NOMO-1 (cell line): Measurements from ENCODE around the gene TTC38.
"Not testable (repeated sequence)": the region's sequence is repeated elsewhere in the genome, so short reads cannot be mapped to it uniquely, and the experiment has no call there.

Experiments
- DNase-seq, 2 experiments: peaks; one replicate each; lab custom pipeline; 2025; ENCODE audit not compliant: unreplicated experiment in 2 of 2; lab: John Stamatoyannopoulos, UW

Gene TTC38

DNA sequence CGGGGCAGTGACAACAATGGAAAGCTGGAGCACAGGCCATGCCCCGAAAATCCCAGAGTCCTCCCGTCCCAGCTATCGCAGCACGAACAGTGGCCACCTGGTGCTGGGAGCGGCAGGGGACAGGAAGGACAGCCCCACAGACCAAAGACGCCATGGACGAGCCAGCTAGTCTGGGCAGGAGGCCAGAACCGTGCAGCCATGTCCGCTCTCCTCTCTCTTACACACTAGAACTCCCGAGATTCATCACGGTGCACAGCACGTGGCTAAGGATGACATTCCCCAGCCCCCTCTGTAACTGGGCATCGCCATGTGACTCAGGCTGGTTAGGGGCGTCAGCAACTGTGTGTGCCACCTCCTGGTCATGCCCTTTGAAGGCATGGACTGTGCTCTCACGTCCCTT is 22.3 kb upstream of the TTC38 start:
- no peak for DNase-seq

DNA sequence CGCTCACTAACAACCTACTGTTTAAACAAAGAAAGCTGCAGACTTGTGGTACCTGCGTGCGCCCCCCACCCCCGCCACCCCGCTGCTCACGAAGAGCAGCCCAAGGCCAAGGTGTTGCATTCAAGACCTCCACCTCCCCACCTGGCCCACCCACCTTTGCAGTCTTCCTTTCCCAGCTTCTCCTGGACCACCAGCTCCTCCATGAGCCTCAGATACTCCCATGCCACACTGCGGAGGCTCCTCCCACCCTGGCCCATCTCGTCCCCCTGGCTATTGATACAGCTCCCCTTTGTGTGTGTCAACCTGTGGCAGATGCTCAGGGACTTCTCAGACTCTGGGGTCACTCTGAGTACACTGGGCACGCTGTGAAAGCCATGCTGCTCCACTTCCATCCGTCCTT is 21.6 kb upstream of the TTC38 start:
- DNase-seq: no peak

DNA sequence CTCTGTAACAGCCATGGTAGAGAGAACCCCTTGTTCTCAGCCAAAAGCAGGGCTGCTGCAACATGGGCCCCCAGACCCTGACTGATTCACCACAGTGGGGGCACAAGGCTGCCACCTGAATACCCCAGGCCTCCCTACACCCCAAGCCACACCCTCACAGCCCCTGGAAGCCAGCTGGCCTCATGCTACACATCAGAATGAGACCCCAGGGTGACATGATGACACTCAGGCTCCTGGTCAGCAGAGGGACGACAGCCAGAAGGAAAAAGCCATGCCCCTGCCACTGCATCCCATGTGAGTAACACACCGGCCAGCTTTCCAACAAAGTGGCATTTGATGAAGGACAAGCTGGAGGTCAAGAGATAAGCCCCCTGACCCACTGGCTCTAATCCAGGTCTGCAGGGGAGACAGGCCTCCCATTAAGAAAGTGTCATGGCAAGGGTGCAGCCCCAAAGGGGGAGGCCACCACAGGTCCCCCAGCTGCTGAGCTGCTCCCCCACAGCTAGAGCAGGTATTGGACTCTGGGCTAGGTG is 20.3 kb upstream of the TTC38 start:
- no peak for DNase-seq

DNA sequence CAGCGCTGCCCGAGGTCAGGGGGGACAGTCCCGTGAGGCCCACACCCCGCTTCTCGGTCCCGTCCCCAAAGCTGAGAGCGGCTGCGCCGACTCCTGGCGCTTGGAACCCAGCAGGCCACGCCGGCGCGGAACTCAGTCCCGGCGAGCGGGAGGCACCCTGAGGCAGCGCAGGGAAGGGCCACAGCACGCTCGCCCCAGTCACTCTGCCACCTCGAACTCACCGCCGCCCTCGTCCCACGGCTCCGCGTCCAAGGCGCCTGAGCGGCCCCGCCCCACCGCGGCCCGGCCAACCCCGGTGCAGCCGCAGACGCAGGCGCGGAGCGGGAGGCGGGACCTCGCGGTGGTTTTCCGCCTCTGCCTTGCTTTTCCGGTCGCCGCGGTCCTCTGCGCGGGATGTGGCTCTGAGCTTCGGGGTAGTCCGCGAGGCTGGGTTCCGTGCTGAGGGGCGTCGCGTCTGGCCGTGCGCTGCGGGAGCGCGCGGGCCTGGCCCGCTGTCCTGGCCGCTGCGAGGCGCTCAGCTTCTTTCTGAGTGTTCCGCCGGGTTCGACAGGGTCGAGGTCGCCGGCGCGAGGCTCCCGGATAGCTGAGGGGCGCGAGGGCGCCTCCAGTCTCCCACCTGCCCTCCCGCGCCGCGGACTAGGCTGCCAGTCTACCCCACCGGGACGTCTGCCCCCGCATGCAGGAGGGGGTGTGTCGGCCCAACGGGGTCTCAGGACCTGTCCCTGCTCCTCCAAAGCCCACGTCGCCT is 17.6 kb upstream of the TTC38 start, which contains the start of gene CDPF1:
CDPF1 (minus strand) TSS at position 259 of the 748 bp plus-strand sequence. CDS start 2,009 bp downstream, outside the sequence.
- DNase-seq: peak; percentile 88 to 94

DNA sequence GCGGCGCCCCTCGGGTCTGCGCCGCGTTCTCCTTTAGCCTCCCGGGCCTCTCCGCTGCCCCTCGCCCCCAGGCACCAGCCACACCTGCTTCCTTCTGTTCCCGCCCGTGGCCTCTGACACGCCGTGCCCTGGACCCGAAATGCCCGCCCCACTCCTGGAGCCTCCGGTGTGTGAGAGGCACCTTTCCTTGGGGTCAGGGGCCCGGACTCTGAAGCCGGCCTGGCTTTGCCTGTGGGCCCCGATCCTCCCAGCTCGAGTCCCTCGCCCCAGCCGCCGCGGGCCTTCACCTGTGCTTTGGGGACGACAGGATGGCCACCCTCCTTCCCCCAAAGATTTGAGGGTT is 17.1 kb upstream of the TTC38 start:
- DNase-seq: no peak

DNA sequence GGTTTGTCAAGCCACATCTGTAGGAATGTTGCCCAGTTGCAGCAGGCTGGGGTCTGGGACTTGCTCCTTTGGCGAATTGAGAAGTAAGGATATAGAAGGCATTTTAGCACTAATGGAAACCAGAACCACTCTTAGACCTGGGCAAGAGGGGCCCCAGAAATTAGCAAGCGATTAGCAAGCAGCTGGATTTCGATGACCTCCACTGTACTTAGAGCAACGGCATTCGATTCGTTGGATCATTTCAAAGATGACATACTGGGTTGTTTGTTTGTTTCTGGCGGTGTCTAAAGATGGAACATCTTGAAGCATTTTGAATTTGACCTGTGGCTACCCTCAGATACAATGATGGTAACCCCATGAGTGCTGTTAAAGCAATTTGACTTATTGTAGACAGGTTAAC is 16.5 kb upstream of the TTC38 start:
- DNase-seq: no peak

DNA sequence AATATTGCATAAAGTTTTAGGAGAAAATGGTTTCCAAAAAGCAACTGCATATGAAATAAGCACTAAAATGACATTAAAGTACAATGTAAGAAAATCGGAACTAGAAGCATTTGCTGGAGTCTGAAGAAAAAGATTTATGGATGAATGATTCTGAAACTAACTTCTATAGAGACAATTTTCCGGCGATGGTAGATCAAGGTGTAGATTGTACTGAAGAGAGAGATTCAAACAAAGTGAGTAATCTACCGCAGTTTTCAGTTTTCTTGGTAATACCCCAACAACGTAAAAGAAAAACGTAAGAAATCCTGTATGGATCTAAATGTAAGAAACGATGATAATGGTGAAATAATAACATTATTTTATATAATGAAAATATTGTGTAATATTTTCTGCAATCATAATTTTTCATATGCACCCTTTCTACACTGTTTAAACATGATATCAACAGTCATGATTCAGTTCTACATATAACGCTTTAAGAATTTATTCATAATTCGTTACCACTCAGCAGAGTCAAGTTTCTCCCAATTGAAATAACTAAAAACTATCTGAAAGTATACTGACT is 15.9 kb upstream of the TTC38 start:
- no peak for DNase-seq

DNA sequence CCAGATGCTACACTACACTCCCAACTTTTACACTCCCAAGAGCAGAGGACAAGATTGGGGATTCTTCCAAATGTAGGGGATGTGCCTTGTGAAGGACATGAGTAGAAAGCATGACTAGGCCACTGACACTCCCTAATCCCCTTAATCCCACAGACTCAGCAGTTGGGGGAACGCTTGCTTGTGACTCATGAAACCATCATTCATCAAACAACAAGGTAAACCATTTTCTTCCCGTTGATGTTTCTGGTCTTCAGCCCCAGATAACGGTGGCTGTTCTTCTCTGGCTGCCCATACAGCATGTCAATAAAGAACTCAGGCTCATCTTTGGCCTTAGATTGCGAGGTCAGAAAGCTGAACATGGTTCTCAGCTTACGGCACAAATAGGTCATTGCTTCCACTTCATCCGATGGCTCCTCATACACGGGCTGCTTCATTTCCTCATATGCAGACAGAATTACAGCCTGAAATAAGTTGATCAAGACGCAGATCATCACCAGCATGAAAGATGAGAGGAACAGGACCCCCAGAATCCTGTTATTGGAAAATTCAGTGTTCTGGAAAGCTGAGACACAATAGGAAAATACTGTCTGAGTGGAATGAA is 11.3 kb upstream of the TTC38 start:
- no peak for DNase-seq

DNA sequence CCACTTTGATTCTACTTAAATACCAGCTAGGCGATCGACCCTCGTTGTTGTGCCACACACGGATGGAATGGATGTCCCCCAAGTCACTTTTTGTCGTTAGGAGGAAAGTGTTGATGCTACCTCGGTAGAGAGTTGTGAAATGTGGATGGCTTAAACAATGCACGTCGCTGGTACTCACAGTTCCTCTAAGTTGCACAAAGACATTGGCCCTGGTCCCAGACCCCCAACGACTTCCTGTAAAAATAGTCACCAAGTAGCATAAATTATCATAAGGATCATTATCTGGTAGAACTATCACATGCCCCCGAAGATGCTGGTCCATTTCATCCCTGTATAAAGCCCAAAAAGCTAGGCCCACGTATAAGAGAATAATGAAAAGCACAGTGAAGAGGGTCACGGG is 8.4 kb upstream of the TTC38 start:
- peak; percentile 26 to 41 for DNase-seq

DNA sequence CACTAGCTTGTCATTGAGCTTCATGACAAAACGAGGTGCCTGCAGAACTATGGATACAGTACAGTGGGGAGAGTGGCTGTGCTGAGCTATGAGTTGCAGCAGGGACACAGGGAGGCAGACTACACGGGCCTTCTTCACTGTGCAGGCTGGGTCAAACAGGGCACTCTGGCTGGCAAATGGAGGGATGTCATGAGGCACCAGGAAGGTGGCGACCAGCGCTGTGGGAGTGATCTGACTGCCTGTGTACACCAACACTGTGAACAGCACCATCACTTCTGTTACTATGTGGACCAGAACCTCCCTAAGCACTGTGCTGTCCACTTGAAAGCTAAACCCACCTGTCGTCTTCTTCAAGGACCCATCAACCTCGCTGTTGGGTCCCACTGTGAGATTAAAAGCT is 7.8 kb upstream of the TTC38 start:
- DNase-seq: no peak

DNA sequence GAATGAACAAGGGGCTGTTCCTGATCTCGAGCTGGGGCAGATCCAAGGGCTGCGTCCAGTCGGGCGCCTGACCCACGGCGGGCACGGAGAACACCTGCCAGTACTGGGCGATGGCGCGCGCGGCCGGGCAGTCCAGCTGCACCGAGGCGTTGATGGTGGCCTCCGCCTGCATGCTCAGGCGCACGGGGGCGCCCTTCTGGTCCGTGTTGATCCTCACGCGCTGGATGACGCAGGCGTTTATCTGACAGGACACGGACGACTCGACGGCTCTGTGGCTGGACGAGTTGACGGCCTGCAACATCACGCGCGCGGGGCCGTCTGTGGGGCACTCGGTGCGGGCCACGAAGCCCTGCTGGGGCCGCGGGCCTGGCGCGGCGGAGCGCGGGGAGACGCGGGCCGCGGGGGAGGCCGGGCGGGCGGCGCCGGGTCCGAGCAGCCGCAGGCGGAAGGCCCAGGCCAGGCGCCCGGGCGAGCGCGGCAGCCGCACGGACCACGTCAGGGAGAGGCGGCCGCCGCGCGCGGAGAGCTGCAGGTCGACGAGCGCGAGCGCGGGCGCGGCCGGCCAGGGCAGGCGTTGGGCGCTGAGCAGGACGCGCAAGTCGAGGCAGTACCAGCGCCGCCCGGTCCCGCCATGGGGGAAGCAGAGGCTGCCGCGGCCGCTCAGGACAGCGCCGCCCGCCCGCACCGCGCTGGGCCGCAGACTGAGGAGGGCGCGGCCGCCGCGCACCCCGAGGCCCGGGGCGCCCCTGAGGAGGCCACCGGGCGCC is 5.2 kb upstream of the TTC38 start:
- no peak for DNase-seq

DNA sequence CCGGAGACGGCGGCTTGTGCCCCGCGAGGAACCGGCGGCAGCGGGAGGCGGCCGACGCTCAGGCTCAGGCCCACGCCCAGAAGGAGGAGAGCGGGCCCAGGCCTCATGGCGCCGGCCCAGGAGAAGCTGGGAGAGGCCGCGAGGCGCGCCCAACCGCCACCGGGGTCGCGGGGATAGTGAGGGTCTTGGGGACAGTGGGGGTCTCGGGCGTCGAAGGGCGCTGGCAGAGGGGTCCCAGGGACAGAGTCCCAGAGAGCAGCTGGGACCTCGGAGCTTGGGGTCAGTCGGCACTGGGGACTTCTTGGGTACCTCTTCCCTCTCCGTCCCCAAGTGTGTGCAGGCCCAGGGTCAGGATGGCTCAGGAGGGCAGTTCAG is 4.6 kb upstream of the TTC38 start, which contains the start of gene PKDREJ:
PKDREJ (minus strand) TSS at position 128 of the 375 bp plus-strand sequence; CDS start at position 107, 21 bp downstream.
- DNase-seq: no peak

DNA sequence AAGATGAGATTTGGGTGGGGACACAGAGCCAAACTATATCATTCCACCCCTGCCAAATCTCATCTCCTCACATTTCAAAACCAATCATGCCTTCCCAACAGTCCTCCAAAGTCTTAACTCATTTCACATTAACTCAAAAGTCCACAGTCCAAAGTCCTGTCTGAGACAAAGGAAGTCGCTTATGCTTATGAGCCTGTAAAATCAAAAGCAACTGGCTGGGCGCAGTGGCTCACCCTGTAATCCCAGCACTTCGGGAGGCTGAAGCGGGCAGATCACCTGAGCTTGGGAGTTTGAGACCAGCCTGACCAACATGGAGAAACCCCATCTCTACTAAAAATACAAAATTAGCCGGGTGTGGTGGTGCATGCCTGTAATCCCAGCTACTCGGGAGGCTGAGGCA is 3.3 kb upstream of the TTC38 start:
- not testable (repeated sequence) for DNase-seq

DNA sequence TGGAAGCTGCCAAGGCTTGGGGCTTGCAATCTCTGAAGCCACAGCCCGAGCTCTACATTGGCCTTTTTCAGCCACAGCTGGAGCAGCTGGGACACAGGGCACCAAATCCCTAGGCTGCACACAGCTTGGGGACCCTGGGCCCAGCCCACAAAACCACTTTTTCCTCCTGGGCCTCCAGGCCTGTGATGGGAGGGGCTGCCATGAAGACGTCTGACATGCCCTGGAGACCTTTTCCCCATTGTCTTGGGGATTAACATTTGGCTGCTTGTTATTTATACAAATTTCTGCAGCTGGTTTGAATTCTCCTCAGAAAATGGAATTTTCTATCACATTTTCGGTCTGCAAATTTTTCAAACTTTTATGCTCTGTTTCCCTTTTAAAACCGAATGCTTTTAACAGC is 2.2 kb upstream of the TTC38 start:
- DNase-seq: not testable (repeated sequence)

DNA sequence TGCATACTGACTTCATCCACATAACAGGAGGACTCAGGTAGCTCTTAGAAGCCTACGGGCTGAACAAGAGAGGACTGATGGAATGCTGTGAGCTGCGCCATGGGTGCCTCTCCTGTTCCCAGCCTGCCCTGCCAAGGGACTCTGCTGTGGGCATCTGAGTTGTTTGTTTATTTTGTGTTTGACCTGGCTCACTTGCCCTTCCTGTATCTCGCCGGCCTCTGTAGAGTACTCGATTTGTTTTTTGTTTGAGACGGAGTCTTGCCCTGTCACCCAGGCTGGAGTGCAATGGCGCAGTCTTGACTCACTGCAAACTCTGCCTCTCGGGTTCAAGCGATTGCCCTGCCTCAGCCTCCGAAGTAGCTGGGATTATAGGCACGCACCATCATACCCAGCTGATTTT is 1.8 kb downstream of the TTC38 start:
- DNase-seq: no peak

DNA sequence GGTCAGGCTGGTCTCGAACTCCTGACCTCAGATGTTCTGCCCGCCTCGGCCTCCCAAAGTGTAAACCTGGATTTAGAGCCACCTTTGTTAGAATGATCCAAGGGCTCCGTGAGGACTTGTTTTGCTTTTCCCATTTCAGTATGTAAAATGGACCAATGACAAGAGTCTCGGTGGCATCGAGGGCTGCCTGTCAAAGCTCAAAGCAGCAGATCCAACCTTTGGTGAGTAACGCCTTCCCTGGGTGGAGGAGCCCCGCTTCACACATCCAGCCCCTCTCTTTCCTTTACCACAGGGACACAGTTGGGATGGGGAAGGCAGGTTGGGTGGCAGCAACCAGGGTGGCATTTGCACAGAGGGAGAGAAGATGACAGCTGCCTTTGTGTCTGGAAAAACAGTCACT is 4.4 kb downstream of the TTC38 start:
- DNase-seq: no peak

DNA sequence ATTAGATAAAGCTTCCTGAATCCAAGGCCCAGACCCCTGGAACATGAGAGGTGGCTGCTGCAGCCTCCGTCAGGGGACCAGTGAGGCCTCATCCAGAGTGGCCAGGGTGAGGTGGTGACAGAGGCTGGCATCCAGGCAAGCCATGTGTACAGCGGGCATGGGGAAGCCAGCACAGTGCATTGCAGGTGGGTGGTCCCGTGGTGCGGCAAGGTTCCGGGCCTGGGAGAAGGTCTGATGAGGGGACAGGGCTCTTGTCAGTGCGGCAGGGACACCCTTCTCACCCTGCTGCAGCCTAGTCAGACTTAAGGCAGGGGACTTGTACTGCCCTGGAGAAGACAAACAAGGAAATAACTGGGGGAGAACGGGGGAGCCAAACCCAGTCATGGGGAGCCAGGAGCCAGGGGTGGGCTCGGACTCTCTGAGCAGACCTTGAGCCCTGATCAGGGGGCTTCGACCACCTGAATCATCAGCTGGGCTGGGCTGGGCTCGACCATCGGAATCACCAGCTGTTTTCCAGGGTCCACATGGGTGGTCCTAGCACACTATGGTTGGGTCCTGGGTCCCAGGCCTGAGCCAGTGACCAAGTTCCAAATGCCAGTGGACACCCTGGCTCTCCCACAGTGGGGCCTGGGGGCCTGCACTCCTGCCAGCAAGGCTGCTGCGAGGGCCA is 5.1 kb downstream of the TTC38 start:
- no peak for DNase-seq

DNA sequence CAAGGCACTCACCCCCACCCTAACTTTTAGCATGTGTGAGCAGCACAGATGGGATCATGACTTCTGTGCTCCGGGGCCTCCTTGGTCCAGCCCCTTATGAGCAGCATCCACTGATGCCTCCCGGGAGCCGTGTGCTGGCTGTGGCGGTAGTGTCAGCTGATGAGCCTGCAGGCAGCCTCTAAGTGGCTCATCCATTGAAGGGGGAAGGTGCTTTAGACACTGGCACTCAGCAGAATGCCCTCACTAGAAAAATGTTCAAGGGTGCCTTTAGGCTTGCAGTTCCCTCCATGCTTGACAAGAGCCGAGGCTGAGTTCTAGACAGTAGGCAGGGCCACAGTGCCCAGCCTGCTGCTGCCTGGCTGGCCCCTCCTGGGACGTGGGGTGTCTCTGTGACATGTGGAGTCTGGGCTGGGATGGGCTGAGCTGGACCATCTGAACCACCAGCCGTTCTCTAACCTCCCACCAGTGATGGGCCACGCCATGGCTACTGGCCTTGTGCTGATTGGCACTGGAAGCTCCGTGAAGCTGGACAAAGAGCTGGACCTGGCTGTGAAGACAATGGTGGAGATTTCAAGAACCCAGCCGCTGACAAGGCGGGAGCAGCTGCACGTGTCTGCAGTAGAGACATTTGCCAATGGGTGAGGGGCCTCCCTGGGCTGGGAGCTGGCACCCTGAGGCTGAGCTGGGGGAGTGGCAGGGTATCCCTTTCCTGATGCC is 5.8 kb downstream of the TTC38 start:
- no peak for DNase-seq

DNA sequence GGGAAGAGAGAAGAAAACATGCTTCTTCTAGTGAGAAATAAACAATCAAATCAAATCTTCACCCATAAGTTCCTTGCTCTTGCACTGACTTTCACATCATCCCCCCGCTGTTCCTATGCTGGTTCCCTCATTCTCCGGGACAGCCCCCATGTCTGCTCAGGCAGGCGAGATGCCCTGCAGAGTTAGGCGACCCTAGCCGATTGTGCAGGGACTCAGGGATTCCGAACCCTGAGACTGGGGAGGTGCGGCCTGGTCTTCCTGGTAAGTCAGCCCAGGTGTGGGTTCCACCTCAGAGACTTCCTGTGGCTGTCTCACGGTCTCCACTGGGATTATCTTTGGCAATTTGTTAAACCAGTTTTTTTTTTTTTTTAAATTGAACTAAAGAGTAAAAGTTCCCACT is 6.6 kb downstream of the TTC38 start:
- no peak for DNase-seq

DNA sequence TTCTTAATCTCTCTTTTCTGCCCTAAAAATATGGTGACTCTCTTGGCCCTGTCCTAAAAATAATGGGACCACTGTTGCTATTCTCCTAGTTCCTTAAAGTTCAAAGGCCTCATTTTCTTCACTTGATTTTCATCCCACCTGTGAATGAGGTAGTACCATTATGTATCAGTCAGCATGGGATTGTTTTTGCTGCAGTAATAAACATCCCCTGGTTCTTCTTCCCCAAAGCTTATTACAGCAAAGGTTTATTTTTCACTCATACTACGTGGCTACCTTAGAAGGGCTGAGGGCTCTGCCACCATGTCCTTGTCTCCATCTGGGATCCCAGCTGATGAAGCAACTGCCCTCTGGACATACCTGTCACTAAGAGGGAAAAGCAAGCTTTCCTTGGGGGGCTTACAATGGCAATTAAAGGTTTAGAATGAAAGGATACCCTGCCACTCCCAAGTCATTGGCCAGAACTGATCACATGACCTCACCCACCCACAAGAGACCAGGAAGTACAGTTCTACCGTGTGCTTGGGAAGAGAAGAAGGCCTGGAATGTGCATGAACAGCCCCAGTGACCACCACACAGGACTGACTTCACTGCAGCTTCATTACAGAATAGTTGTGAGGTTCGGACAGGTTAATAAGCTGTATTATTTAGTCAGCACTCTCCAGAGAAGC is 7.8 kb downstream of the TTC38 start:
- DNase-seq: no peak
